ENCODE data around the gene VASH1.

VASH1 gene

GRCh38 chr14:76741074-76741473, 20.2 kb upstream of the VASH1 start:
- TF ChIP-seq TAF1 (IDR thresholded peaks at IDR 0.05; ENCODE audit: low read depth, low read length) (no peak), POU2F2 (IDR thresholded peaks at IDR 0.05; ENCODE audit: low read depth, low read length) (no peak), PAX5 (IDR thresholded peaks at IDR 0.05; ENCODE audit: insufficient read depth, low read length, severe bottlenecking) (no peak), SPI1 (IDR thresholded peaks at IDR 0.05; ENCODE audit: low read depth, low read length) (no peak), POLR2AphosphoS5 (IDR thresholded peaks at IDR 0.05; ENCODE audit: low read depth, low read length) (no peak), POLR2A (IDR thresholded peaks at IDR 0.05; ENCODE audit: low read depth, low read length) (no peak)
- no peak for DNase-seq (ENCODE audit: insufficient read length, low spot score)
- FAIRE-seq = no peak

- no peak for TF ChIP-seq PAX5 (IDR thresholded peaks at IDR 0.05; ENCODE audit: insufficient read depth, low read length, severe bottlenecking)
- TF ChIP-seq TAF1 (IDR thresholded peaks at IDR 0.05; ENCODE audit: low read depth, low read length) = no peak
- no peak for TF ChIP-seq POU2F2 (IDR thresholded peaks at IDR 0.05; ENCODE audit: low read depth, low read length)
- TF ChIP-seq SPI1 (IDR thresholded peaks at IDR 0.05; ENCODE audit: low read depth, low read length) = no peak
- no peak for TF ChIP-seq POLR2A (IDR thresholded peaks at IDR 0.05; ENCODE audit: low read depth, low read length)
- TF ChIP-seq POLR2AphosphoS5 (IDR thresholded peaks at IDR 0.05; ENCODE audit: low read depth, low read length) = no peak
These were observed 19.1 kb upstream of the VASH1 start for GRCh38 chr14:76742185-76742584.

GRCh38 chr14:76742966-76743365, 18.3 kb upstream of the VASH1 start:
- DNase-seq (ENCODE audit: insufficient read length, low spot score) (no peak), FAIRE-seq (no peak)
- TF ChIP-seq POLR2AphosphoS5 (IDR thresholded peaks at IDR 0.05; ENCODE audit: low read depth, low read length) = no peak
- TF ChIP-seq PAX5 (IDR thresholded peaks at IDR 0.05; ENCODE audit: insufficient read depth, low read length, severe bottlenecking) = no peak

More at GRCh38 chr14:76742185-76742584, 19.1 kb upstream of the VASH1 start:
- no peak for FAIRE-seq
- no peak for DNase-seq (ENCODE audit: insufficient read length, low spot score)

- no peak for FAIRE-seq
- no peak for TF ChIP-seq POLR2AphosphoS5 (IDR thresholded peaks at IDR 0.05; ENCODE audit: low read depth, low read length)
- TF ChIP-seq PAX5 (IDR thresholded peaks at IDR 0.05; ENCODE audit: insufficient read depth, low read length, severe bottlenecking) = no peak
- no peak for TF ChIP-seq POU2F2 (IDR thresholded peaks at IDR 0.05; ENCODE audit: low read depth, low read length)
- no peak for TF ChIP-seq SPI1 (IDR thresholded peaks at IDR 0.05; ENCODE audit: low read depth, low read length)
- no peak for TF ChIP-seq TAF1 (IDR thresholded peaks at IDR 0.05; ENCODE audit: low read depth, low read length)
- TF ChIP-seq POLR2A (IDR thresholded peaks at IDR 0.05; ENCODE audit: low read depth, low read length) = no peak
- no peak for DNase-seq (ENCODE audit: insufficient read length, low spot score)
These were observed 8.5 kb upstream of the VASH1 start for GRCh38 chr14:76752744-76753143.

GRCh38 chr14:76753541-76754198, 7.6 kb upstream of the VASH1 start:
- FAIRE-seq = no peak
- DNase-seq (ENCODE audit: insufficient read length, low spot score) = no peak
- no peak for TF ChIP-seq POU2F2 (IDR thresholded peaks at IDR 0.05; ENCODE audit: low read depth, low read length)
- no peak for TF ChIP-seq SPI1 (IDR thresholded peaks at IDR 0.05; ENCODE audit: low read depth, low read length)
- no peak for TF ChIP-seq PAX5 (IDR thresholded peaks at IDR 0.05; ENCODE audit: insufficient read depth, low read length, severe bottlenecking)
- no peak for TF ChIP-seq POLR2A (IDR thresholded peaks at IDR 0.05; ENCODE audit: low read depth, low read length)
- TF ChIP-seq POLR2AphosphoS5 (IDR thresholded peaks at IDR 0.05; ENCODE audit: low read depth, low read length) = no peak

GRCh38 chr14:76754586-76754985, 6.7 kb upstream of the VASH1 start:
- DNase-seq (ENCODE audit: insufficient read length, low spot score) (no peak), FAIRE-seq (no peak)
- no peak for TF ChIP-seq POU2F2 (IDR thresholded peaks at IDR 0.05; ENCODE audit: low read depth, low read length)
- no peak for TF ChIP-seq PAX5 (IDR thresholded peaks at IDR 0.05; ENCODE audit: insufficient read depth, low read length, severe bottlenecking)
- no peak for TF ChIP-seq POLR2A (IDR thresholded peaks at IDR 0.05; ENCODE audit: low read depth, low read length)
- no peak for TF ChIP-seq TAF1 (IDR thresholded peaks at IDR 0.05; ENCODE audit: low read depth, low read length)
- TF ChIP-seq SPI1 (IDR thresholded peaks at IDR 0.05; ENCODE audit: low read depth, low read length) = no peak
- no peak for TF ChIP-seq POLR2AphosphoS5 (IDR thresholded peaks at IDR 0.05; ENCODE audit: low read depth, low read length)

GRCh38 chr14:76755610-76756370, 5.5 kb upstream of the VASH1 start:
- DNase-seq (ENCODE audit: insufficient read length, low spot score) (no peak), FAIRE-seq (no peak)
- TF ChIP-seq TAF1 (IDR thresholded peaks at IDR 0.05; ENCODE audit: low read depth, low read length) (no peak), PAX5 (IDR thresholded peaks at IDR 0.05; ENCODE audit: insufficient read depth, low read length, severe bottlenecking) (no peak), POLR2AphosphoS5 (IDR thresholded peaks at IDR 0.05; ENCODE audit: low read depth, low read length) (no peak), POU2F2 (IDR thresholded peaks at IDR 0.05; ENCODE audit: low read depth, low read length) (no peak), SPI1 (IDR thresholded peaks at IDR 0.05; ENCODE audit: low read depth, low read length) (no peak), POLR2A (IDR thresholded peaks at IDR 0.05; ENCODE audit: low read depth, low read length) (no peak)

- no peak for FAIRE-seq
- no peak for DNase-seq (ENCODE audit: insufficient read length, low spot score)
These were observed 4.9 kb upstream of the VASH1 start for GRCh38 chr14:76756371-76756750.

GRCh38 chr14:76759589-76759988, 1.7 kb upstream of the VASH1 start:
- no peak for DNase-seq (ENCODE audit: insufficient read length, low spot score)
- no peak for FAIRE-seq
- no peak for TF ChIP-seq TAF1 (IDR thresholded peaks at IDR 0.05; ENCODE audit: low read depth, low read length)

More at GRCh38 chr14:76756371-76756750, 4.9 kb upstream of the VASH1 start:
- no peak for TF ChIP-seq TAF1 (IDR thresholded peaks at IDR 0.05; ENCODE audit: low read depth, low read length)
- no peak for TF ChIP-seq POLR2AphosphoS5 (IDR thresholded peaks at IDR 0.05; ENCODE audit: low read depth, low read length)
- TF ChIP-seq POLR2A (IDR thresholded peaks at IDR 0.05; ENCODE audit: low read depth, low read length) = no peak
- no peak for TF ChIP-seq POU2F2 (IDR thresholded peaks at IDR 0.05; ENCODE audit: low read depth, low read length)
- no peak for TF ChIP-seq PAX5 (IDR thresholded peaks at IDR 0.05; ENCODE audit: insufficient read depth, low read length, severe bottlenecking)
- no peak for TF ChIP-seq SPI1 (IDR thresholded peaks at IDR 0.05; ENCODE audit: low read depth, low read length)

Data from GM12891 (cell line).